ENCODE measurements around the gene DMC1.

DNA sequence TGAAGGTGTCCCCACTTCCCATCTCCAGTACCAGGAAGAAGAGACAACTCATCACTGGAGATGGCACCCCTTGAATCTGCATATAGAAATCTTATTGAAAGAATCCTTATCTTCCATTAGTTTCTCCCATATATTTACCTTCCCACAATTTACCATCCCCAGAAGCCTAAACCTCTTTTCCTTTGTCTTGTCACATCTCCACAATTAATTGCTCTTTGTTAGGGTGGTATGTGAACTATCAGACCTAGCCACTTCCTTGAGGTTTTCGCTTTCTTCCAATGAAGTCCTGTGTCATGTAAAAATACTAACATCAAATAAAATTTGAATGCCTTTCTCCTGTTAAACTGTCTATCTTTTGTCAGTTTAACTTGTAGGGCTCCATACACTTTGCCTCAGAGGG lies 48.3 kb upstream of the DMC1 start:
- TF ChIP-seq, protein P1, sequence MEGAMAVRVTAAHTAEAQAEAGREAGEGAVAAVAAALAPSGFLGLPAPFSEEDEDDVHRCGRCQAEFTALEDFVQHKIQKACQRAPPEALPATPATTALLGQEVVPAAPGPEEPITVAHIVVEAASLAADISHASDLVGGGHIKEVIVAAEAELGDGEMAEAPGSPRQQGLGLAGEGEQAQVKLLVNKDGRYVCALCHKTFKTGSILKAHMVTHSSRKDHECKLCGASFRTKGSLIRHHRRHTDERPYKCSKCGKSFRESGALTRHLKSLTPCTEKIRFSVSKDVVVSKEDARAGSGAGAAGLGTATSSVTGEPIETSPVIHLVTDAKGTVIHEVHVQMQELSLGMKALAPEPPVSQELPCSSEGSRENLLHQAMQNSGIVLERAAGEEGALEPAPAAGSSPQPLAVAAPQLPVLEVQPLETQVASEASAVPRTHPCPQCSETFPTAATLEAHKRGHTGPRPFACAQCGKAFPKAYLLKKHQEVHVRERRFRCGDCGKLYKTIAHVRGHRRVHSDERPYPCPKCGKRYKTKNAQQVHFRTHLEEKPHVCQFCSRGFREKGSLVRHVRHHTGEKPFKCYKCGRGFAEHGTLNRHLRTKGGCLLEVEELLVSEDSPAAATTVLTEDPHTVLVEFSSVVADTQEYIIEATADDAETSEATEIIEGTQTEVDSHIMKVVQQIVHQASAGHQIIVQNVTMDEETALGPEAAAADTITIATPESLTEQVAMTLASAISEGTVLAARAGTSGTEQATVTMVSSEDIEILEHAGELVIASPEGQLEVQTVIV (IDR thresholded peaks at IDR 0.05; ENCODE audit: borderline replicate concordance, partially characterized antibody) = no peak
- TF ChIP-seq POLR2AphosphoS5 (IDR thresholded peaks at IDR 0.05; ENCODE audit: low read length) (no peak), RFX5 (IDR thresholded peaks at IDR 0.05; ENCODE audit: low read depth, low read length) (no peak), EP300 (IDR thresholded peaks at IDR 0.05; ENCODE audit: borderline replicate concordance in 1 of 2, control insufficient read depth in 1 of 2, low read depth in 2 of 2, low read length in 2 of 2) (no peak), ZZZ3 (IDR thresholded peaks at IDR 0.05; ENCODE audit: control insufficient read depth, insufficient read length, low read depth) (no peak), ZSCAN29 (IDR thresholded peaks at IDR 0.05) (no peak), POLR2A (IDR thresholded peaks at IDR 0.05; ENCODE audit: low read depth, low read length) (no peak)
- TF ChIP-seq, protein P2, sequence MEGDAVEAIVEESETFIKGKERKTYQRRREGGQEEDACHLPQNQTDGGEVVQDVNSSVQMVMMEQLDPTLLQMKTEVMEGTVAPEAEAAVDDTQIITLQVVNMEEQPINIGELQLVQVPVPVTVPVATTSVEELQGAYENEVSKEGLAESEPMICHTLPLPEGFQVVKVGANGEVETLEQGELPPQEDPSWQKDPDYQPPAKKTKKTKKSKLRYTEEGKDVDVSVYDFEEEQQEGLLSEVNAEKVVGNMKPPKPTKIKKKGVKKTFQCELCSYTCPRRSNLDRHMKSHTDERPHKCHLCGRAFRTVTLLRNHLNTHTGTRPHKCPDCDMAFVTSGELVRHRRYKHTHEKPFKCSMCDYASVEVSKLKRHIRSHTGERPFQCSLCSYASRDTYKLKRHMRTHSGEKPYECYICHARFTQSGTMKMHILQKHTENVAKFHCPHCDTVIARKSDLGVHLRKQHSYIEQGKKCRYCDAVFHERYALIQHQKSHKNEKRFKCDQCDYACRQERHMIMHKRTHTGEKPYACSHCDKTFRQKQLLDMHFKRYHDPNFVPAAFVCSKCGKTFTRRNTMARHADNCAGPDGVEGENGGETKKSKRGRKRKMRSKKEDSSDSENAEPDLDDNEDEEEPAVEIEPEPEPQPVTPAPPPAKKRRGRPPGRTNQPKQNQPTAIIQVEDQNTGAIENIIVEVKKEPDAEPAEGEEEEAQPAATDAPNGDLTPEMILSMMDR (IDR thresholded peaks at IDR 0.05 in 2 of 3, conservative IDR thresholded peaks at IDR 0.05 in 1 of 3; ENCODE audit: control insufficient read depth in 2 of 3, extremely low read depth in 1 of 3, insufficient read depth in 1 of 3, low read depth in 3 of 3, low read length in 3 of 3) = no peak

Data from GM12878 (cell line).